Measurements from ENCODE around the gene RDX.
"Not testable (repeated sequence)": the region's sequence is repeated elsewhere in the genome, so short reads cannot be mapped to it uniquely, and the experiment has no call there.

RDX gene

DNA sequence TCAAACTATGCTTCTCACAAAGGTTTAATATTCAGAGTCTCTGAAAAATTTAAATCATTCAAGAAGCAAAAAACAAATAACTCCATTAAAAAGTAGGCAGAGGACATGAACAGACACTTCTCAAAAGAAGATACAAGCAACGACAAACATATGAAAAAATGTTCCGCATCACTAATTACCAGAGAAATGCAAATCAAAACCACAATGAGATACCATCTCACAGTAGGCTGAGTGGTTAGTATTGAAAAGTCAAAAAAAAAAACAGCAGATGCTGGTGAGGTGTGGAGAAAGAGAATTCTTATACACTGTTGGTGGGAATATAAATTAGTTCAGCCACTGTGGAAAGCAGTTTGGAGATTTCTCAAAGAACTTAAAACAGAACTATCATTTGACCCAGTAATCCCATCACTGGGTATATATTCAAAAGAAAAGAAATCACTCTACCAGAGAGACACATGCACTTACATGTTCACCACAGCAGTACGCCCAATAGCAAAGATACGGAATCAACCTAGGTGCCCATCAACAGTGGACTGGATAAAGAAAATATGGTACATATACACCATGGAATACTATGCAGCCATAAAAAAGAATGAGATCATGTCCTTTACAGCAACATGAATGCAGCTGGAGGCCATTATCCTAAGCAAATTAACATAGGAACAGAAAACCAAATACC lies 103.7 kb downstream of the RDX start:
- not testable (repeated sequence) for DNase-seq; H2AK5ac ChIP-seq (ENCODE audit: low read length, severe bottlenecking); H3K36me3 ChIP-seq (ENCODE audit: control insufficient read depth in 1 of 2, insufficient read depth in 2 of 2, low read depth in 1 of 2, low read length in 2 of 2); H3K27me3 ChIP-seq (ENCODE audit: control insufficient read depth in 1 of 2, insufficient read depth in 1 of 2, low read length in 2 of 2); H2BK5ac ChIP-seq (ENCODE audit: low read depth, low read length, poor library complexity, severe bottlenecking); H3K9me3 ChIP-seq (ENCODE audit: control insufficient read depth, low read length); H4K8ac ChIP-seq (ENCODE audit: low read length); H3K4me2 ChIP-seq (ENCODE audit: low read length, poor library complexity, severe bottlenecking); H2BK15ac ChIP-seq (ENCODE audit: low read depth, poor library complexity, severe bottlenecking); H3K9ac ChIP-seq (ENCODE audit: low read length); H2BK12ac ChIP-seq (ENCODE audit: low read length in 2 of 2); H3K4ac ChIP-seq (ENCODE audit: low read depth in 1 of 2, low read length in 2 of 2); H2BK120ac ChIP-seq (ENCODE audit: low read depth, low read length); H2AFZ ChIP-seq (ENCODE audit: low read depth, low read length); H3K14ac ChIP-seq (ENCODE audit: low read length in 2 of 2); H4K91ac ChIP-seq (ENCODE audit: low read length); H3K18ac ChIP-seq (ENCODE audit: low read depth in 1 of 2, low read length in 2 of 2); H3K4me3 ChIP-seq (ENCODE audit: insufficient read depth in 1 of 2, low read depth in 1 of 2, low read length in 2 of 2); H3K23ac ChIP-seq (ENCODE audit: low read length in 2 of 2); H3K27ac ChIP-seq (ENCODE audit: low read length, poor library complexity, severe bottlenecking); H3K79me1 ChIP-seq (replicated peaks; ENCODE audit: low read length, poor library complexity, severe bottlenecking)
- peaks cover 18% of the 10 kb centered on the region for H3K4me1 ChIP-seq (ENCODE audit: control insufficient read depth, insufficient read depth, low read depth, low read length)
- whole genome bisulfite sequencing: no CpG with 5 or more reads among the region's 4 CpGs

DNA sequence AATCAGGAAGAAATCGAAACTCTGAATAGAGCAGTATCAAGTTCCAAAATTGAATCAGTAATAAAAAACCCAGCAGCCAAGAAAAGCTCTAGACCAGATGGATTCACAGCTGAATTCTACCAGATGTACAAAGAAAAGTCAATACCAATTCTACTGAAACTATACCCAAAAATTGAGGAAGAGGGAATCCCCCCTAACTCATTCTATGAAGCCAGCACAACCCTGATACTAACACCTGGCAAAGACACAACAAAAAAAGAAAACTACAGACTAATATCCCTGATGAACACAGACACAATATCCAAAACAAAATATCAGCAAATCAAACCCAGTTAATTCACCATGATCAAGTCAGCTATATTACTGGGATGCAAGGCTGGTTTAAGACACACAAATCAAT lies 105.5 kb downstream of the RDX start:
- Histone ChIP-seq H2BK12ac (ENCODE audit: low read length in 2 of 2) (no peak overlapping the region), H3K79me1 (replicated peaks; ENCODE audit: low read length, poor library complexity, severe bottlenecking) (no peaks in the 10 kb centered on the region), H2AFZ (ENCODE audit: low read depth, low read length) (no peak overlapping the region), H3K9me3 (ENCODE audit: control insufficient read depth, low read length) (no peaks in the 10 kb centered on the region), H3K4ac (ENCODE audit: low read depth in 1 of 2, low read length in 2 of 2) (no peak overlapping the region), H3K18ac (ENCODE audit: low read depth in 1 of 2, low read length in 2 of 2) (no peak overlapping the region), H3K14ac (ENCODE audit: low read length in 2 of 2) (no peak overlapping the region), H3K4me3 (ENCODE audit: insufficient read depth in 1 of 2, low read depth in 1 of 2, low read length in 2 of 2) (no peak overlapping the region), H3K27ac (ENCODE audit: low read length, poor library complexity, severe bottlenecking) (no peak overlapping the region), H3K4me1 (ENCODE audit: control insufficient read depth, insufficient read depth, low read depth, low read length) (peaks cover 12% of the 10 kb centered on the region), H3K27me3 (ENCODE audit: control insufficient read depth in 1 of 2, insufficient read depth in 1 of 2, low read length in 2 of 2) (no peaks in the 10 kb centered on the region), H2AK5ac (ENCODE audit: low read length, severe bottlenecking) (no peak overlapping the region), H3K36me3 (ENCODE audit: control insufficient read depth in 1 of 2, insufficient read depth in 2 of 2, low read depth in 1 of 2, low read length in 2 of 2) (peaks cover 0 to 3% of the 10 kb centered on the region in 2 experiments), H2BK15ac (ENCODE audit: low read depth, poor library complexity, severe bottlenecking) (no peak overlapping the region), H3K9ac (ENCODE audit: low read length) (no peak overlapping the region), H4K8ac (ENCODE audit: low read length) (no peak overlapping the region), H4K91ac (ENCODE audit: low read length) (no peak overlapping the region), H3K4me2 (ENCODE audit: low read length, poor library complexity, severe bottlenecking) (no peak overlapping the region), H3K23ac (ENCODE audit: low read length in 2 of 2) (no peak overlapping the region), H2BK120ac (ENCODE audit: low read depth, low read length) (no peak overlapping the region), H2BK5ac (ENCODE audit: low read depth, low read length, poor library complexity, severe bottlenecking) (no peak overlapping the region)
- WGBS: 100% methylated on average over 1 of the region's 1 CpG
- DNase-seq: no peak

DNA sequence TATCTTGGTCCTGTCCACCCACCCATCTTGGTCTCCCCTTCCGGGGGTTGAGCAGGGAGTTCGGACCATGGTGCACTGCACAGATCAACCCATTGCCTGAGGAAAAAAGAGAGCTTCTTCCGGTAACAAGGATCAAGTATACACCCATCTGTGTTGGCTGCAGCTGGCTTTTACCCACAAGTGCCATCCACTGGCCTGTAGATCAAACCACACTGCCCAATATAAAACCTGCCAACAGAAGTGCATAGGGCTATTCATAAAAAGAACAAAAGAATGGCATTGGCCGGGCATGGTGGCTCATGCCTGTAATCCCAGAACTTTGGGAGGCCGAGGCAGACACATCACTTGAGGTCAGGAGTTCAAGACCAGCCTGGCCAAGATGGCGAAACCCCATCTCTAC lies 108.7 kb downstream of the RDX start:
- H3K36me3 ChIP-seq (ENCODE audit: control insufficient read depth in 1 of 2, insufficient read depth in 2 of 2, low read depth in 1 of 2, low read length in 2 of 2): peaks cover 0 to 3% of the 10 kb centered on the region in 2 experiments
- H3K4me1 ChIP-seq (ENCODE audit: control insufficient read depth, insufficient read depth, low read depth, low read length): peaks cover 16% of the 10 kb centered on the region
- H3K18ac ChIP-seq (ENCODE audit: low read depth in 1 of 2, low read length in 2 of 2): no peak overlapping the region
- no peak overlapping the region for H2AFZ ChIP-seq (ENCODE audit: low read depth, low read length)
- 89% methylated on average over 5 of the region's 6 CpGs for WGBS
- no peak overlapping the region for H2BK15ac ChIP-seq (ENCODE audit: low read depth, poor library complexity, severe bottlenecking)
- H3K4me3 ChIP-seq (ENCODE audit: insufficient read depth in 1 of 2, low read depth in 1 of 2, low read length in 2 of 2): no peak overlapping the region
- no peak overlapping the region for H2BK5ac ChIP-seq (ENCODE audit: low read depth, low read length, poor library complexity, severe bottlenecking)
- no peak overlapping the region for H2BK12ac ChIP-seq (ENCODE audit: low read length in 2 of 2)
- H3K4ac ChIP-seq (ENCODE audit: low read depth in 1 of 2, low read length in 2 of 2): no peak overlapping the region
- H2AK5ac ChIP-seq (ENCODE audit: low read length, severe bottlenecking): no peak overlapping the region
- H3K9me3 ChIP-seq (ENCODE audit: control insufficient read depth, low read length): no peaks in the 10 kb centered on the region
- H4K91ac ChIP-seq (ENCODE audit: low read length): no peak overlapping the region
- H3K27me3 ChIP-seq (ENCODE audit: control insufficient read depth in 1 of 2, insufficient read depth in 1 of 2, low read length in 2 of 2): no peaks in the 10 kb centered on the region
- no peaks in the 10 kb centered on the region for H3K79me1 ChIP-seq (replicated peaks; ENCODE audit: low read length, poor library complexity, severe bottlenecking)
- H3K9ac ChIP-seq (ENCODE audit: low read length): no peak overlapping the region
- H3K27ac ChIP-seq (ENCODE audit: low read length, poor library complexity, severe bottlenecking): no peak overlapping the region
- no peak overlapping the region for H4K8ac ChIP-seq (ENCODE audit: low read length)
- no peak overlapping the region for H3K23ac ChIP-seq (ENCODE audit: low read length in 2 of 2)
- no peak for DNase-seq
- H2BK120ac ChIP-seq (ENCODE audit: low read depth, low read length): no peak overlapping the region
- H3K4me2 ChIP-seq (ENCODE audit: low read length, poor library complexity, severe bottlenecking): no peak overlapping the region
- no peak overlapping the region for H3K14ac ChIP-seq (ENCODE audit: low read length in 2 of 2)

GRCh38 chr11:110186867-110187266 lies 109.5 kb downstream of the RDX start:
- WGBS: 95% methylated on average over 4 of the region's 4 CpGs

More at GRCh38 chr11:110186867-110187266, 109.5 kb downstream of the RDX start:
- H3K27ac ChIP-seq (ENCODE audit: low read length, poor library complexity, severe bottlenecking): no peak overlapping the region
- H4K91ac ChIP-seq (ENCODE audit: low read length): no peak overlapping the region
- H3K4me1 ChIP-seq (ENCODE audit: control insufficient read depth, insufficient read depth, low read depth, low read length): peaks cover 16% of the 10 kb centered on the region
- no peak overlapping the region for H3K4me2 ChIP-seq (ENCODE audit: low read length, poor library complexity, severe bottlenecking)
- no peak overlapping the region for H3K4ac ChIP-seq (ENCODE audit: low read depth in 1 of 2, low read length in 2 of 2)
- no peaks in the 10 kb centered on the region for H3K27me3 ChIP-seq (ENCODE audit: control insufficient read depth in 1 of 2, insufficient read depth in 1 of 2, low read length in 2 of 2)
- no peak overlapping the region for H4K8ac ChIP-seq (ENCODE audit: low read length)
- H3K4me3 ChIP-seq (ENCODE audit: insufficient read depth in 1 of 2, low read depth in 1 of 2, low read length in 2 of 2): no peak overlapping the region
- no peak overlapping the region for H2BK5ac ChIP-seq (ENCODE audit: low read depth, low read length, poor library complexity, severe bottlenecking)
- no peak overlapping the region for H3K18ac ChIP-seq (ENCODE audit: low read depth in 1 of 2, low read length in 2 of 2)
- H2AK5ac ChIP-seq (ENCODE audit: low read length, severe bottlenecking): no peak overlapping the region
- no peak overlapping the region for H3K9ac ChIP-seq (ENCODE audit: low read length)
- DNase-seq: no peak
- H3K9me3 ChIP-seq (ENCODE audit: control insufficient read depth, low read length): no peaks in the 10 kb centered on the region
- H2BK12ac ChIP-seq (ENCODE audit: low read length in 2 of 2): no peak overlapping the region
- H3K79me1 ChIP-seq (replicated peaks; ENCODE audit: low read length, poor library complexity, severe bottlenecking): no peaks in the 10 kb centered on the region
- no peak overlapping the region for H2AFZ ChIP-seq (ENCODE audit: low read depth, low read length)
- H3K36me3 ChIP-seq (ENCODE audit: control insufficient read depth in 1 of 2, insufficient read depth in 2 of 2, low read depth in 1 of 2, low read length in 2 of 2): peaks cover 0 to 3% of the 10 kb centered on the region in 2 experiments
- H2BK15ac ChIP-seq (ENCODE audit: low read depth, poor library complexity, severe bottlenecking): no peak overlapping the region
- no peak overlapping the region for H3K14ac ChIP-seq (ENCODE audit: low read length in 2 of 2)
- no peak overlapping the region for H2BK120ac ChIP-seq (ENCODE audit: low read depth, low read length)
- no peak overlapping the region for H3K23ac ChIP-seq (ENCODE audit: low read length in 2 of 2)
